ENCODE data around the gene CIB2. TPM values are rescaled to one million over a fixed set of nuclear protein-coding genes. Genes with fewer than 3 reads are reported as not detected.

Gene CIB2
- polyA plus RNA-seq, 2 of the 4 experiments (the other 2 are of a cell fraction): 21.2 to 25.3 TPM

- ATAC-seq (peak; percentile 41 to 48; a peak in 4 of 6 replicates), DNase-seq (ENCODE audit: low read depth in 1 of 2, low spot score in 1 of 2) (no peak), FAIRE-seq (no peak)
- H3K4me1 ChIP-seq: no peaks in the 10 kb centered on the region
- WGBS (ENCODE audit: missing lambda C conversion rate): 55% methylated on average over 2 of the region's 2 CpGs
- TF ChIP-seq TFCP2L1 (CRISPR knock-in tag; IDR thresholded peaks at IDR 0.05): no peak
- no peak for TF ChIP-seq CBX2 (IDR thresholded peaks at IDR 0.05; ENCODE audit: borderline replicate concordance, low read depth)
- TF ChIP-seq TP53 (CRISPR knock-in tag; IDR thresholded peaks at IDR 0.05): no peak
- no peak for TF ChIP-seq RAD21 (conservative IDR thresholded peaks at IDR 0.05 in 1 of 2, IDR thresholded peaks at IDR 0.05 in 1 of 2)
- no peak for TF ChIP-seq CHD2 (IDR thresholded peaks at IDR 0.05; ENCODE audit: low read length, partially characterized antibody)
- TF ChIP-seq ZFP36 (IDR thresholded peaks at IDR 0.05; ENCODE audit: borderline replicate concordance, partially characterized antibody): no peak
- TF ChIP-seq HEYL (CRISPR knock-in tag; IDR thresholded peaks at IDR 0.05): no peak
- TF ChIP-seq HOXA7 (CRISPR knock-in tag; IDR thresholded peaks at IDR 0.05): no peak
- TF ChIP-seq FOSL2 (IDR thresholded peaks at IDR 0.05): no peak
- TF ChIP-seq FOSL2 (CRISPR knock-in tag; IDR thresholded peaks at IDR 0.05): no peak
- no peak overlapping the region for H3K27ac ChIP-seq
- H3K9me3 ChIP-seq: no peaks in the 10 kb centered on the region
- no peak overlapping the region for H3K4me2 ChIP-seq
- CTCF ChIA-PET: interaction anchor here (0.9 to 12.3 kb wide), 7 partner anchors 10 to 79 kb away, joined by 3 to 274 read pairs (median 5); partner anchors contain the start of genes ACSBG1 and CIB2
- H3K4me3 ChIP-seq: no peak overlapping the region
- POLR2A ChIA-PET: no interaction called here
Measured at GRCh38 chr15:78175330-78175729, 44.1 kb upstream of the CIB2 start.

GRCh38 chr15:78174401-78174800 is 43.2 kb upstream of the CIB2 start:
- TF ChIP-seq POLR2AphosphoS2 (conservative IDR thresholded peaks at IDR 0.05; ENCODE audit: low read length): no peak
- no peak for TF ChIP-seq HOXA7 (CRISPR knock-in tag; IDR thresholded peaks at IDR 0.05)
- no peak for TF ChIP-seq RARB (CRISPR knock-in tag; IDR thresholded peaks at IDR 0.05)
- TF ChIP-seq EHMT2 (IDR thresholded peaks at IDR 0.05; ENCODE audit: low read depth): no peak
- TF ChIP-seq CBX8 (IDR thresholded peaks at IDR 0.05): no peak
- no peak for TF ChIP-seq POLR2A (IDR thresholded peaks at IDR 0.05; ENCODE audit: low read length)
- TF ChIP-seq, protein P1, sequence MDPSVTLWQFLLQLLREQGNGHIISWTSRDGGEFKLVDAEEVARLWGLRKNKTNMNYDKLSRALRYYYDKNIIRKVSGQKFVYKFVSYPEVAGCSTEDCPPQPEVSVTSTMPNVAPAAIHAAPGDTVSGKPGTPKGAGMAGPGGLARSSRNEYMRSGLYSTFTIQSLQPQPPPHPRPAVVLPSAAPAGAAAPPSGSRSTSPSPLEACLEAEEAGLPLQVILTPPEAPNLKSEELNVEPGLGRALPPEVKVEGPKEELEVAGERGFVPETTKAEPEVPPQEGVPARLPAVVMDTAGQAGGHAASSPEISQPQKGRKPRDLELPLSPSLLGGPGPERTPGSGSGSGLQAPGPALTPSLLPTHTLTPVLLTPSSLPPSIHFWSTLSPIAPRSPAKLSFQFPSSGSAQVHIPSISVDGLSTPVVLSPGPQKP (IDR thresholded peaks at IDR 0.05; ENCODE audit: low read depth, low read length): no peak
- no peak for TF ChIP-seq TP53 (CRISPR knock-in tag; IDR thresholded peaks at IDR 0.05)
- TF ChIP-seq ZFP36 (IDR thresholded peaks at IDR 0.05; ENCODE audit: borderline replicate concordance, partially characterized antibody): no peak
- TF ChIP-seq, protein P2, sequence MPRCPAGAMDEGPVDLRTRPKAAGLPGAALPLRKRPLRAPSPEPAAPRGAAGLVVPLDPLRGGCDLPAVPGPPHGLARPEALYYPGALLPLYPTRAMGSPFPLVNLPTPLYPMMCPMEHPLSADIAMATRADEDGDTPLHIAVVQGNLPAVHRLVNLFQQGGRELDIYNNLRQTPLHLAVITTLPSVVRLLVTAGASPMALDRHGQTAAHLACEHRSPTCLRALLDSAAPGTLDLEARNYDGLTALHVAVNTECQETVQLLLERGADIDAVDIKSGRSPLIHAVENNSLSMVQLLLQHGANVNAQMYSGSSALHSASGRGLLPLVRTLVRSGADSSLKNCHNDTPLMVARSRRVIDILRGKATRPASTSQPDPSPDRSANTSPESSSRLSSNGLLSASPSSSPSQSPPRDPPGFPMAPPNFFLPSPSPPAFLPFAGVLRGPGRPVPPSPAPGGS (IDR thresholded peaks at IDR 0.05): no peak
- TF ChIP-seq RFX5 (IDR thresholded peaks at IDR 0.05): no peak
- TF ChIP-seq CHD2 (IDR thresholded peaks at IDR 0.05; ENCODE audit: low read length, partially characterized antibody): no peak
- TF ChIP-seq SMC3 (IDR thresholded peaks at IDR 0.05): no peak
- no peak overlapping the region for H3K4me2 ChIP-seq
- 85% methylated on average over 8 of the region's 9 CpGs for WGBS (ENCODE audit: missing lambda C conversion rate)
- ChIA-PET POLR2A (no interaction called here), CTCF (interaction anchor here (0.8 to 12.3 kb wide), 11 partner anchors 9 to 248 kb away, joined by 3 to 274 read pairs (median 4); partner anchors contain the start of genes ACSBG1 and CIB2)
- DNase-seq (ENCODE audit: low read depth in 1 of 2, low spot score in 1 of 2): no peak
- H3K4me3 ChIP-seq: no peak overlapping the region
- no peaks in the 10 kb centered on the region for H3K4me1 ChIP-seq
- FAIRE-seq: no peak
- no peak for ATAC-seq
- H3K27ac ChIP-seq: no peak overlapping the region
- no peaks in the 10 kb centered on the region for H3K9me3 ChIP-seq

GRCh38 chr15:78171864-78172472 is 40.7 kb upstream of the CIB2 start:
- TF ChIP-seq ZC3H11A (IDR thresholded peaks at IDR 0.05): no peak
- TF ChIP-seq TP53 (CRISPR knock-in tag; IDR thresholded peaks at IDR 0.05): no peak
- no peak for TF ChIP-seq KDM5A (IDR thresholded peaks at IDR 0.05)
- no peak for TF ChIP-seq HES2 (IDR thresholded peaks at IDR 0.05)
- TF ChIP-seq POLR2A (IDR thresholded peaks at IDR 0.05; ENCODE audit: low read length): no peak
- TF ChIP-seq JUNB (IDR thresholded peaks at IDR 0.05): no peak
- TF ChIP-seq CHD2 (IDR thresholded peaks at IDR 0.05; ENCODE audit: low read length, partially characterized antibody): no peak
- no peak for TF ChIP-seq EHMT2 (IDR thresholded peaks at IDR 0.05; ENCODE audit: low read depth)
- TF ChIP-seq ESRRA (IDR thresholded peaks at IDR 0.05; ENCODE audit: borderline replicate concordance, low read length): no peak
- TF ChIP-seq, protein P3, sequence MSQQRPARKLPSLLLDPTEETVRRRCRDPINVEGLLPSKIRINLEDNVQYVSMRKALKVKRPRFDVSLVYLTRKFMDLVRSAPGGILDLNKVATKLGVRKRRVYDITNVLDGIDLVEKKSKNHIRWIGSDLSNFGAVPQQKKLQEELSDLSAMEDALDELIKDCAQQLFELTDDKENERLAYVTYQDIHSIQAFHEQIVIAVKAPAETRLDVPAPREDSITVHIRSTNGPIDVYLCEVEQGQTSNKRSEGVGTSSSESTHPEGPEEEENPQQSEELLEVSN (IDR thresholded peaks at IDR 0.05; ENCODE audit: borderline replicate concordance, low read depth): no peak
- Histone ChIP-seq H3K27ac (no peak overlapping the region), H3K4me2 (no peak overlapping the region), H3K4me1 (no peaks in the 10 kb centered on the region), H3K4me3 (no peak overlapping the region), H3K9me3 (no peaks in the 10 kb centered on the region)
- CTCF ChIA-PET: interaction anchor here (0.6 to 3.0 kb wide), 9 partner anchors 12 to 130 kb away, joined by 3 to 19 read pairs (median 4); partner anchors contain the start of genes CIB2 and IDH3A
- FAIRE-seq (no peak), DNase-seq (ENCODE audit: low read depth in 1 of 2, low spot score in 1 of 2) (no peak), ATAC-seq (no peak)
- 97% methylated on average over 9 of the region's 9 CpGs for WGBS (ENCODE audit: missing lambda C conversion rate)
- POLR2A ChIA-PET: no interaction called here

Data from A549 (cell line).